HTR-8/SVneo (cell line): ENCODE results near the gene PARD3B.

ENCODE experiments used
- DNase-seq: peaks from one replicate; pipeline ENCODE4 v3.0.0; 2011; ENCODE audit warnings: low spot score, mixed read lengths; ENCODE audit not compliant: insufficient read length
- FAIRE-seq: peaks from 2 replicates; lab custom pipeline; 2011; peaks lifted over from hg19 to GRCh38; lab: Jason Lieb, UNC

PARD3B gene

GRCh38 chr2:204681412-204681811 lies 136.1 kb downstream of the PARD3B start:
- FAIRE-seq (no peak), DNase-seq (no peak)

DNA sequence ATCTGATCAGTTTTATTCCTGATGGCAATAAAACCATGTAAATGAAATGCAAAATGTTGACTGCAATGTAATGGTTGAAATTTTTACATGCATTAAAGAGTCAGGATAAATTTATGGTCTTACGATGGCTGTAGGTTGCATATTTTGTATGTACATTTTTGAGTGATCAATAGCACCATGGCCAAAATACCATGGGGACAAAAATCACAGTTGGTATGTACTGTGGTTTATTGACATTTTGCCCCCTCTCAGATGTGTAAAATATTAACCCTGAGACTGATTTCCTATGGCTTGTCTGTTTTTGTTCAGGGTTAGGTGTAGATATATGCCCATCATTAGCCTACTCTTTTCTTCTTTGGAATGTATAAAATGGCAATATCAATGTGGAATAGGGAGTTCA lies 138.1 kb downstream of the PARD3B start:
- DNase-seq (no peak), FAIRE-seq (no peak)

- DNase-seq (no peak), FAIRE-seq (no peak)
Measured at GRCh38 chr2:204686406-204686805, 141.1 kb downstream of the PARD3B start.

DNA sequence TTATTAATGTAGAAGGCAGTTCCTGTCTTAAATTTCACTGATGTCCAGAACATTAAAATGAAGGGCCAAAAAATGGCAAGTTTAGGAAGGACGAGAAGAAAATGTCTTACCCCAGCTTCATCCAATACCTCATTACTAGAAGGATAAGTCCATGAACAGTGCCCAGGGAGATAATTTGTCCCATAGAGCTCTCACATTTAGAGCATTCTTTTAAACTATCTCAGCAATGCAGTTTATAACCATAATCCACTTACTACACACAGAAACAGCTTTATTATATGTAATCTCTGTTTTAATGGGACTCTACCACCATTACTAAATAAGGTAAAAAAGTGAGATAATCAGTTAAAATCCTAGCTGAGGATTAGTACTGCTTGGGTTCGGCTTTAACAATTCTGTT lies 142.5 kb downstream of the PARD3B start:
- no peak for DNase-seq
- no peak for FAIRE-seq

- DNase-seq, result peak; percentile 46
Measured at GRCh38 chr2:204691911-204692510, 146.7 kb downstream of the PARD3B start.

DNA sequence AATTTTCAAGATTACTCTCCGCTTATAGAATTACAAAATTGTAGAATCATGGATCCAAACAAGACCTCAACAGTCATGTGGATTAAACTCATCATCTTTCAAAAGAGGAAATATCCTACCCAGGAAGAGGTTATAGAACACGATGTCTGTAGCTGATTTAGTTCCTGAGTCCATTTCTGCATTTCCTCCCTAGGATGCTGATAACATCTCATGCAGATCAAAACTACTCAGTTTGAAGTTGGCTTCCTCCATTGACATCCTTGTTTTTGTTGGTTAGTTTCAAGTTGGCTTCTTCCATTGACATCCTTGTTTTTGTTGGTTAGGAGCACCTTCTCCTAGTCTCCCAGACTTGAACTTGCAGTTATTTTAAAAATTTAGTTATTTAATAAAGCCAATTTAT lies 147.5 kb downstream of the PARD3B start:
- no peak for DNase-seq
- FAIRE-seq, result no peak

More at GRCh38 chr2:204691911-204692510, 146.7 kb downstream of the PARD3B start:
- FAIRE-seq, result no peak

GRCh38 chr2:204693262-204693661 lies 148.0 kb downstream of the PARD3B start:
- DNase-seq (no peak), FAIRE-seq (no peak)

DNA sequence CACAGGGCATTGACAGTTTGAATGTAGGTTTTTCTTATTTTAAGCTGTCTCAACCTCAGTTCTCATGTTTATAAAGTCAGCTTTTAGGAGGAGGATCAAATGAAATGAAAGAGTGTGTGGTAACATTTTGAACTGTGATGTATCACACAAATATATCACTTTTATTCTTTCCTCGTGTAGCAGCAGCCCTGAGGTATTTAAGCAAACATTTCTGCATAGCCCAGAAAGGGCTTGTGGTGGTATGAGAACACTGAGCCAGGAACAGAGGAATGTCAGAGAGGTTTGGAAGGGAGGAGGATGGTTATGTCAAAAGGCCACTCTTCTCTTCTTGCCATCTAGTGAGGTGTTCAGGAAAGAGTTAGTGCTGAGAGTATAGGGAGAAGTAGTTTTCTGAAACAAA lies 150.2 kb downstream of the PARD3B start:
- FAIRE-seq, result no peak
- DNase-seq, result no peak

GRCh38 chr2:204696124-204696523 lies 150.8 kb downstream of the PARD3B start:
- DNase-seq, result no peak
- no peak for FAIRE-seq

DNA sequence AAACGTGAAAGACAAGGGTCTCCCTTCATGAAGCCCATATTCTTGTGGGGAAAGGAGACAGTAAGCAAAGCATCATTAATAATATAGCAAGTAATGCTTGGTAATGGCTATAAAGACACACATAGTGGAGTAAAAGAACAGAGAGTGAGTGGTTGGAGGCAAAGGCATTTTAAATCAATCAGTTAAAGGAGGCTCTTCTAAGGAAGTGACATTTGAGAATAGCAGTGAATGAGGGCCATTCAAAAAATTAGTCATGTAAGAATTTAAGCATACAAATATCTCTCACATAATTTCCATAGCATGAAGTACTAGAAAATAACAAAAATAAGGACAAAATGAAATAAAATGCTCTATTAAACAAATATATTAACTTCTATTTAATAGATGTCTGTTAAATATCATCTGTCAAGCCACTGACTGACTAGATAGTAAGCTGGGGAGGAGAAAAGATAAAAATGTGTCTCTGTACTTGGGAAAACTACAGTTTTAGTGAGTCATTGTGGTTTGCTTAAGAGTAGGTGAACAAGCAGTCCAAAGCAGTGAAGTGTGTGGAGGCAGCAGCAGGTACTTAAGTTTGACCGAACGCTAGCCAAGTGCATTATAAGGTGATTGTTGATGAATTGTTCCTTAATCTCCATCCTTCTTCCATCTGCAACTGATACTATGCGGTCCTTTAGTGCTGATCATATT lies 160.1 kb downstream of the PARD3B start:
- FAIRE-seq, result no peak
- DNase-seq, result no peak

DNA sequence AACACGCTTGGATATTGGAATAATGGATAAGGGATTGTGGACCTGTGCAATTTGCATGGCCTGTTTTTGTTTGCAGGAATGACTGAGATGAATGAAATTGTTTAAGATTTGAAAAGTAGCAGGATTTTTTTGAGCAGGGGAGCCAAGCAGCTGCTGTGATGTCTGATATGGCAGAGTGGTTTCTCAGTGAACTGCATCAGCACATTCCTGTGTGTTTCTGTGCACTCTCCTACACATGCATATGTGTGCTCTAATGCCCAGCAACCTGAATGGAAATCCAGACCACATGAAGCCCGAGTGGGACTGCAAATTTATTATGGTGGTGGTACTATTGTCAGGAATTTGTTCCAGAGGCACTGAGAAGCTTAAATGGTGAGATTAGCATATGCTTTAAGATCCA lies 161.7 kb downstream of the PARD3B start:
- FAIRE-seq (no peak), DNase-seq (no peak)

DNA sequence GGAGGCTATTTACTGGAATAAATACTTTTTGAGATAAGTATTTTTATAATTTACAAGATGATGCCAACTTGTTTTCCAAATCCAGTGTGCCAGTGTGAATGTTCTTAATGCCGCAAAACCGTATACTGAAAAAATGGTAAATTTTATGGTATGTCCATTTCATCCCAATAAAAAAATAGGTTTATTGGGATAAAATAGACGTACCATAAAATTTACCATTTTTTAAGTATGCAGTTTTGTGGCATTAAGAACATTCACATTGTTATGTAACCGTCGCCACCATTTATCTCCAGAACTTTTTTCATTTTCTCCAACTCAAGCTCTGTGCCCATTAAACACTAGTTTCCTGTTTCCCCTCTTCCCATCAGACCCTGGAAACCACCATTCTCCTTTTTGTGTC lies 167.9 kb downstream of the PARD3B start:
- FAIRE-seq (no peak), DNase-seq (no peak)

DNA sequence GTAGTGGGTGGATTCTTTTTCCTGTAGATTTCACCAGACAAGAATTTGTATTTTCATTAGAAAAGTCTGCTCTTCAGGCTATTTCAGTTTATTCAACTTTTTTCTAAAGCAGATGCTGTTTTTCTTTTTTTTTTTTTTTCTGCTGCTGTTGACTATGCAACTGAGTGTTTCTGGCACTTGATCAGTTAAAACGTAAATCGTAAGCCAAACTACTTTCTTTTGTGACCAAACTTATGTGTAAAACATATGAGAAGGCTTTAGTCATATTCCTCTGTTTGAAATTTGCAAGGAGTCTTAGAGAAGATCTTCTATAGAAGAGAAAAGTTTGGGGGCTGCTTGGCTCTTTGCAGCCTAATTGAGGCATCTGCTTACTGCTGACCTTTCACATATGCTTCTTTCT lies 170.1 kb downstream of the PARD3B start:
- DNase-seq (no peak), FAIRE-seq (no peak)

GRCh38 chr2:204717591-204717990 lies 172.3 kb downstream of the PARD3B start:
- DNase-seq (no peak), FAIRE-seq (no peak)

GRCh38 chr2:204718607-204719006 lies 173.3 kb downstream of the PARD3B start:
- FAIRE-seq, result no peak
- DNase-seq, result no peak

GRCh38 chr2:204720874-204721273 lies 175.6 kb downstream of the PARD3B start:
- FAIRE-seq, result no peak
- no peak for DNase-seq

GRCh38 chr2:204722207-204722606 lies 176.9 kb downstream of the PARD3B start:
- no peak for FAIRE-seq
- no peak for DNase-seq

GRCh38 chr2:204722691-204723090 lies 177.4 kb downstream of the PARD3B start:
- FAIRE-seq, result no peak
- DNase-seq, result no peak

DNA sequence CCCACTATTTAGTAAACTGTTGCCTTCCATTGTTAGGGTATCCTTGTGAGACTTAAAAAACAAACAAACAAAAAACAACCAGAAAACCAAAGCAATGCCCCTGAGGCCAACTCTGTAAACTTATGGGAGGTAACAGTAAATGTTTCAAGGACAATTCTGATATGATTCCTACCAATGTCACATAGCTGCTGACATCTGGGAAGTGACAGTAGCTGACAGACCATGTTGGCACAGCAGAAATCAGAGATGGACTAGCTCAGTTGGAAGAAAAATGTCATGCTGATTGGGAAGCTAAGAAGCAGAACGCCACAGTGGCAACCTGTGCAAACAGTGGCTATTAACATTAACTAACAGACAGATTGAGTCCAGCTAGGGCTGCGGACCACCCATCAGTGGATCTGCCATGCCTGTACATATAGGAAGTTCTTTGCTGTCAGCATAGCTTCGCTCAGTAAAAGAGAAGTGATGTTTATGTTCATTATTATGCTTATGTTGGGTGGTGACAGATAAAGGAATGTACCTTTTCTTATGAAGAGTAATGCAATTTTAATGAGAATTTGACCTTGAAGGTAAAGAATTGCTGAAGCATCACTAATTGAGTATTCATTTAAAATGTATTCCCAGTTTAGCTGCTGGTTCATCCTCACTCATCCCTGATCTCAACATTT lies 180.6 kb downstream of the PARD3B start:
- FAIRE-seq, result no peak
- no peak for DNase-seq

DNA sequence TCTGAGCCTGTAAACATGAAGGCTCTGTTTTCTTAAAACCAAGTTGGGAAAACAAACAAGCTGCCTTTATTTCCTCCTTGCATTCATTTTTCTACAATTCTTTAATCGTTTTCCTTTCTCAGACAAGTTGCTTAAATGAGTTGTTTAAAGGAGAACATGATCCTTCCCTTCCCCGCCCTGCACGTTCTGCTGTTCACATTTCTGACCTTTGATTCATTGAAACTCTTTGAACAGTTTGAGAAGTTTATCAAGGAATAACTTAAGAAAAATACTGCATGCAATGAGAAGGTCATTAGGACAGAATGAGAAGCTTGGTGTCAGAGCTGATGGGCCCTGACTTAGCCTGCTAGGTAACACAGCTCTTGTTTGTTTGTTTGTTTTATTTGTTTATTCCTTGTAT lies 181.6 kb downstream of the PARD3B start:
- no peak for FAIRE-seq
- DNase-seq, result no peak

GRCh38 chr2:204727368-204727767 lies 182.1 kb downstream of the PARD3B start:
- DNase-seq (no peak), FAIRE-seq (no peak)

DNA sequence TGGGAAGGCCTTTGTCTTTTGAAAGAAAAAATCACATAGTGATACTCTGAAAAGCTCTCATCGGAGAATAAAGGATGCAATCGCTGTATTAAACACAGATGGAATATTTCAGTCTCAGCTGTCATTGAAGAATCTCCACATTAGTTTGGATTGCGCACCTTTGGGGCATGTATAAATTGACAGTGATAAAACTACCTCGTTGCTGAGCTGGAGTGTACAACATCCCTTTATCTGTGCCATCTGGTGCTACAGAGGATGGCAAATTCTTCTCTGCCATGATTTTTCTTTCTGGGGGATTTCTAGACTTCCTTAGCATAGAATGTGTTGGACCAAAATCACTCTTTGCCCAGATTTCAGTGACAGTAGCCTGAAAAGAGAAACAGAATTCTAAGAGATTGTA lies 185.3 kb downstream of the PARD3B start:
- no peak for FAIRE-seq
- no peak for DNase-seq
